ENCODE measurements around the gene LMBRD2. TPM values are rescaled to one million over a fixed set of nuclear protein-coding genes. Genes with fewer than 3 reads are reported as not detected.

Gene LMBRD2
- total and polyA plus RNA-seq, 2 donors (not counting 1 experiment from before 2014, with no cell fraction given): 2.1 to 10.0 TPM

DNA sequence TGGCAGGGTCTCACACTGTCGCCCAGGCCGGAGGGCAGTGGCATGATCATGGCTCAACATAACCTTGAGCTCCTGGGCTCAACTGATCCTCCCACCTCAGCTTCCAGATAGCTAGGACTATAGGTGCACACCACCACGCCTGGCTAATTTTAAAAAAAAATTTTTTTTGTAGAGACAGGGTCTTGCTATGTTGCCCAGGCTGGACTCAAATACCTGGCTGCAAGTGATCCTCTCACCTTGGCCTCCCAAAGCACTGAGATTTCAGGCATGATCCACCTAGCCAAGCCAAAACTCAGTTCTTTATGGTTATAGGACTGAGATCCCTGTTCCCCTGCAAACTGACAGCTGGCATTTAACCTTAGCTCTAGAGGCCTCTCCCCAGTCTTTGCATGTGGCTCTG is 5.3 kb downstream of the LMBRD2 start:
- Histone ChIP-seq H3K36me3 (replicated peaks in 1 of 2; ENCODE audit: control extremely low read depth in 1 of 2, control insufficient read depth in 1 of 2, extremely low read depth in 1 of 2, insufficient read depth in 2 of 2, low read length in 1 of 2) (peaks cover 0 to 6% of the 10 kb centered on the region in 2 experiments), H3K27ac (ENCODE audit: low read length in 2 of 2) (no peak overlapping the region), H4K20me1 (ENCODE audit: control insufficient read depth, insufficient read depth, low read length, poor library complexity, severe bottlenecking) (peaks cover 6% of the 10 kb centered on the region), H2AFZ (ENCODE audit: insufficient read depth, low read depth, low read length, poor library complexity, severe bottlenecking) (no peak overlapping the region), H3K9ac (ENCODE audit: low read length) (no peak overlapping the region), H3K79me2 (ENCODE audit: control insufficient read depth, insufficient read depth, low read length) (peaks cover 60% of the 10 kb centered on the region), H3K4me3 (ENCODE audit: control extremely low read depth in 1 of 5, extremely low read depth in 1 of 5, insufficient read depth in 1 of 5, low read depth in 2 of 5, low read length in 4 of 5) (no peak overlapping the region), H3K4me2 (replicated peaks; ENCODE audit: low read depth, low read length, poor library complexity, severe bottlenecking) (no peak overlapping the region), H3K9me3 (ENCODE audit: control extremely low read depth in 1 of 3, control insufficient read depth in 2 of 3, insufficient read depth in 1 of 3, low read length in 2 of 3) (no peaks in the 10 kb centered on the region), H3K4me1 (ENCODE audit: control insufficient read depth in 2 of 2, insufficient read depth in 2 of 2, low read length in 2 of 2) (peaks cover 8% of the 10 kb centered on the region in 2 donors), H3K27me3 (replicated peaks in 1 of 4; ENCODE audit: control extremely low read depth in 1 of 4, control insufficient read depth in 3 of 4, insufficient read depth in 4 of 4, low read length in 3 of 4) (no peaks in the 10 kb centered on the region)
- DNase-seq (no peak), ATAC-seq (ENCODE audit: low read depth) (no peak)
- Mint-ChIP-seq H3K4me3 (no peak overlapping the region), H3K27ac (no peak overlapping the region), H3K27me3 (no peaks in the 10 kb centered on the region), H3K4me1 (peaks cover 20% of the 10 kb centered on the region), H3K9me3 (ENCODE audit: insufficient read depth) (no peaks in the 10 kb centered on the region)
- CTCF ChIA-PET: no interaction called here
- 50% methylated on average over 2 of the region's 3 CpGs for WGBS (ENCODE audit: insufficient coverage)
- POLR2A ChIA-PET: no interaction called here
- no peak for TF ChIP-seq EZH2 (IDR thresholded peaks at IDR 0.05; ENCODE audit: borderline replicate concordance, insufficient read depth, low read depth, low read length, poor library complexity, severe bottlenecking)
- intact Hi-C loops (cut with micrococcal nuclease): no loop called here

DNA sequence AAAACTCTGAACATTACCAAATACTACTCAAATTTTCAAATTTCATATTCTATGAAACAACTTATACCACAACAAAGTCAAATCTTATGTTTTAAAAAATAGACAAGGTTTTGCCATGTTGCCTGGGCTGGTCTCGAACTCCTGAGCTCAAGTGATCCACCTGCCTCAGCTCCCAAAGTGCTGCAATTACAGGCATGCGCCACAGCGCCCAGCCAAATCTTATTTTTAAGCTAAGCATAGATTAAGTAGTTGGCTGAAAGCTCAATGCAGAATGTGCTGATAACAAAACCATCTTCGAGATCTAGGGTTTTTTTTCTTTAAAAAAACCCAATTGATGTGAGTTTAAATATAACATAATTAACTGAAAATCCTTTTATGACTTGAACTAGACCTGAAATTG is 6.4 kb downstream of the LMBRD2 start:
- Histone ChIP-seq H3K4me2 (replicated peaks; ENCODE audit: low read depth, low read length, poor library complexity, severe bottlenecking) (no peak overlapping the region), H3K27me3 (replicated peaks in 1 of 4; ENCODE audit: control extremely low read depth in 1 of 4, control insufficient read depth in 3 of 4, insufficient read depth in 4 of 4, low read length in 3 of 4) (no peaks in the 10 kb centered on the region), H3K27ac (ENCODE audit: low read length in 2 of 2) (no peak overlapping the region), H3K9me3 (ENCODE audit: control extremely low read depth in 1 of 3, control insufficient read depth in 2 of 3, insufficient read depth in 1 of 3, low read length in 2 of 3) (peaks cover 0 to under 1% (median 0%) of the 10 kb centered on the region in 3 donors), H3K79me2 (ENCODE audit: control insufficient read depth, insufficient read depth, low read length) (peaks cover 49% of the 10 kb centered on the region), H2AFZ (ENCODE audit: insufficient read depth, low read depth, low read length, poor library complexity, severe bottlenecking) (no peak overlapping the region), H4K20me1 (ENCODE audit: control insufficient read depth, insufficient read depth, low read length, poor library complexity, severe bottlenecking) (peaks cover 6% of the 10 kb centered on the region), H3K9ac (ENCODE audit: low read length) (no peak overlapping the region), H3K4me3 (ENCODE audit: control extremely low read depth in 1 of 5, extremely low read depth in 1 of 5, insufficient read depth in 1 of 5, low read depth in 2 of 5, low read length in 4 of 5) (no peak overlapping the region), H3K4me1 (ENCODE audit: control insufficient read depth in 2 of 2, insufficient read depth in 2 of 2, low read length in 2 of 2) (peaks cover under 1% of the 10 kb centered on the region in 2 donors), H3K36me3 (replicated peaks in 1 of 2; ENCODE audit: control extremely low read depth in 1 of 2, control insufficient read depth in 1 of 2, extremely low read depth in 1 of 2, insufficient read depth in 2 of 2, low read length in 1 of 2) (peaks cover 0 to 8% of the 10 kb centered on the region in 2 experiments)
- H3K27me3 Mint-ChIP-seq: no peaks in the 10 kb centered on the region
- POLR2A ChIA-PET: no interaction called here
- TF ChIP-seq, protein P1, sequence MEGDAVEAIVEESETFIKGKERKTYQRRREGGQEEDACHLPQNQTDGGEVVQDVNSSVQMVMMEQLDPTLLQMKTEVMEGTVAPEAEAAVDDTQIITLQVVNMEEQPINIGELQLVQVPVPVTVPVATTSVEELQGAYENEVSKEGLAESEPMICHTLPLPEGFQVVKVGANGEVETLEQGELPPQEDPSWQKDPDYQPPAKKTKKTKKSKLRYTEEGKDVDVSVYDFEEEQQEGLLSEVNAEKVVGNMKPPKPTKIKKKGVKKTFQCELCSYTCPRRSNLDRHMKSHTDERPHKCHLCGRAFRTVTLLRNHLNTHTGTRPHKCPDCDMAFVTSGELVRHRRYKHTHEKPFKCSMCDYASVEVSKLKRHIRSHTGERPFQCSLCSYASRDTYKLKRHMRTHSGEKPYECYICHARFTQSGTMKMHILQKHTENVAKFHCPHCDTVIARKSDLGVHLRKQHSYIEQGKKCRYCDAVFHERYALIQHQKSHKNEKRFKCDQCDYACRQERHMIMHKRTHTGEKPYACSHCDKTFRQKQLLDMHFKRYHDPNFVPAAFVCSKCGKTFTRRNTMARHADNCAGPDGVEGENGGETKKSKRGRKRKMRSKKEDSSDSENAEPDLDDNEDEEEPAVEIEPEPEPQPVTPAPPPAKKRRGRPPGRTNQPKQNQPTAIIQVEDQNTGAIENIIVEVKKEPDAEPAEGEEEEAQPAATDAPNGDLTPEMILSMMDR (IDR thresholded peaks at IDR 0.05): no peak
- TF ChIP-seq EZH2 (IDR thresholded peaks at IDR 0.05; ENCODE audit: borderline replicate concordance, insufficient read depth, low read depth, low read length, poor library complexity, severe bottlenecking): no peak
- no peaks in the 10 kb centered on the region for H3K9me3 Mint-ChIP-seq (ENCODE audit: insufficient read depth)
- peaks cover 12% of the 10 kb centered on the region for H3K4me1 Mint-ChIP-seq
- intact Hi-C loops (cut with micrococcal nuclease): no loop called here
- no peak overlapping the region for H3K4me3 Mint-ChIP-seq
- CTCF ChIA-PET: no interaction called here
- WGBS (ENCODE audit: insufficient coverage): 100% methylated on average over 1 of the region's 4 CpGs
- H3K27ac Mint-ChIP-seq: no peak overlapping the region
- DNase-seq (no peak), ATAC-seq (ENCODE audit: low read depth) (no peak)

Measured in B cell (primary cell).